GM18511 (cell line): ENCODE measurements around the gene MEGF6.

ENCODE experiments used
- ATAC-seq: cut with Tn5 transposase; IDR thresholded peaks from one replicate; pipeline ENCODE4 v1.9.1; 2021; ENCODE audit warnings: mild to moderate bottlenecking, moderate library complexity; ENCODE audit not compliant: unreplicated experiment

MEGF6 gene

GRCh38 chr1:3463891-3464648, 147.2 kb downstream of the MEGF6 start:
- no peak for ATAC-seq

DNA sequence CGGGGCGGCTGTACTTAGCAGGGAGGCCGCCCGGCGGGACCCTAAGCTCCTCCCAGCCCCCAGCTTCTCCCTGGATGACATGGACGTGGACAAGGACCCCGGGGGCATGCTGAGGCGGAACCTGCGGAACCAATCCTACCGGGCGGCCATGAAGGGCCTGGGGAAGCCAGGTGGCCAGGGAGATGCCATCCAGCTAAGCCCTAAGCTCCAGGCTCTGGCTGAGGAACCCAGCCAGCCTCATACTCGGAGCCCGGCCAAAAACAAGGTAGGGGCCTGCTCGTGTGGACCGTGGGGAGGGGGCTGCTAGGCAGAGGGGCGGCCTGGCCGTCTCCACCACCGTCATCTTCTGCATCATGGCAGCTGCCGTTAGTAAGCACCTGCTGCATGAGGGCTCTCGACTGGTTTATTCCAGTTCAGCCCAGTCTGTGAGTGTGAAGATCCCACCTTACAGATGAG, 147.9 kb downstream of the MEGF6 start:
- ATAC-seq = no peak

- ATAC-seq = no peak
Measured at GRCh38 chr1:3463013-3463385, 148.3 kb downstream of the MEGF6 start.

GRCh38 chr1:3462356-3463012, 148.8 kb downstream of the MEGF6 start:
- no peak for ATAC-seq

GRCh38 chr1:3461934-3462275, 149.4 kb downstream of the MEGF6 start:
- ATAC-seq = no peak

- no peak for ATAC-seq
Measured at GRCh38 chr1:3461238-3461933, 149.9 kb downstream of the MEGF6 start.

DNA sequence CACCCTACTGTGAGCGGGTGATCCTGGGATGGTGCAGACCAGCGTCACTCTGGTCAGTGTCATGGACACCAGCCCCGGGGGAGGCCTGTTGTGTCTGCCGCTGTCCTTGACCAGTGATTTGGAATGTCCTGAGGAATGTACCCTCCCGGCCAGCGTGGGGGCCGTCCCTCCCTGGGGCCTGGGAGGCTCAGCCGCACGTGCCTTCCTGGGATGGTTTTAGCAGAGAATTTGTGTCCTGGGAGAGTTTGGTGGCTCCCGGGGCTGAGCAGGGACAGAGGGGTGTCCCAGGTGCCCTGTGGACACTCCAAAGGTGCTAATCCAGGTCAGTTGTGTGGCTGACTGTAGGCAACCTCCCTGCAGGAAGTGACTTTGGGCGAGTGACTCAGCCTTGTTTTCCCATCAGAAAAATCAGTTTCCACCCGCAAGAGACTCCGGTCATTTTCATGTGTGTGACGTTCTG, 150.6 kb downstream of the MEGF6 start:
- no peak for ATAC-seq

DNA sequence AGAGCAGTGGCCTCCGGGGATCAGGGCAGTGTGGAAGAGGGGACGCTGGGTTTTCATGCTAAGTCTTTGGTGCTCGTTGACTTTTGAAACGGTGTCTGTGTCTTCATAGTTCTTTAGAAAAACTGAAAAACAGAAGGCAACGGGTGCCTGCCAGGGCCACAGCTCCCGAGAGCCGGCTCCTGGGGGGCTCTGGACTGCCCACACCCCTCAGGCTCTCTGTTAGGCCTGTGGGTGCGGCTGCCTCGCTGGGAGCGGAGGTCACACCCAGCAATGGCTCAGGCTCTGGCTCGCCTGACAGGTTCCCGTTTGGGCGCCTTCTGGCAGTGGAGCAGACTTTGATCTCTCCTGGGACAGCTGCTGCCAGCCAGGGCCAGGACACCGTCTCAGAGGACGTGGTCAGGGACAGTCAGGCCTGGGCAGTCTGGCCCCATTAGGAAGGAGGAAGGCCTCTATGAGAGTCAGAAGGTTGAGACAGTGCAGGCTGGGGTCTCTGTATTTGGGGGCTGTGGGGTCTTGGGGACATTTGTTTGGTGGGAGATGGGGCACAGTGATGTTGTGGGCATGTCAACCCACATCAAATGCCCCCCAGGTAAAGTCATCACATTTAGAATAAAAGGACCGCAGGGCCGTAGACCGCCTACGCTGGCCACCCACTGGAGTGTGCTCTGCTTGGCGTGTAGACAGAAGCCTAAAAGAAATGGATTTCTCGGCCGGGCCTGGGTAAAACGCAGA, 151.2 kb downstream of the MEGF6 start:
- no peak for ATAC-seq

- no peak for ATAC-seq
Measured at GRCh38 chr1:3459051-3459908, 152.0 kb downstream of the MEGF6 start.

DNA sequence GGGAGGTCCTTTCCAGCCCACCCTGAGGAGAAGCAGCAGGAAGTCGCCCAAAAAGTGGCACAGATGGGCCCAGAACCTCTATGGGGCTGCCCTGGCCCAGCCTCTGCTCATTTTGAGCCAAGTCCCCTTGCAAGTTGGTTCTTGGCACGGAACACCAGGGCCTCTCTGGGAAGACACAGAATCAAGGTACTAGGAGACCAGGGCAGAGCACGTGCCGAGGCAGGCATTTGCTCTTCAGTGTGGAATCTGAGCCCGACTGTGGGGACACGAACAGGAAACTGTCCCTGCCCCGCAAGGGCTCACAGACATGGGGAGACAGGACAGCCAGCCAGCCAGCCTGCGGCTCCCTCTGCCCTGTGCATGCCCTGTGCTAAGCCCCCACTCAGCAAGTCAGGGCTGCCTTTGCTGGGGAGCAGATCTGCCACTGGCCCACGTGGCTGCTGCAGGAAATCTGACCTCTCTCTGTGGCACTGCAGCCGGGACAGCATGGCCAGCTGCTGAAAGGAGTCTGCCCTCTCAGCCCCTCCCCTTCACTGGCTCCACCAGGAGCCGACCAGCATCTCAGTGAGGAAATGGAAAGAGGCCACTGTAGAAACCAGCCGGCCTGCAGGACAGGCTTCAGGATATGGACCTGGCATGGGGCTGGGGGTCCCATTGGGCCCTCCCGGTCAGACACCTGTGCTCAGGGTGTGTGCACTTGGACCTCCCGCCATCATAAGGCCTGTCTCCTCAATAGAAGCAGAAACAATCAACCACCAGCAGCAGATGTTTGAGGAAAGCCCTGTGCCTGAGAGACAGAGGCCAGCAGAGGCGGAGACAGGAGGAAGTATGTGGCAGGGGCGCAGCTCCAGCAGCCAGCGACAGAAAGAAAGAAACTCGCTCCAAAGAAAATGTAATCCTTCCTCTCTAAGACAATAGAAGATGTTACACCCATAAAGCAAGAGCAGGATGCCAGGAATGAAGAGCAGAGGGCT, 153.1 kb downstream of the MEGF6 start:
- ATAC-seq = no peak

- ATAC-seq = no peak
Measured at GRCh38 chr1:3456964-3457909, 154.1 kb downstream of the MEGF6 start.

- ATAC-seq = no peak
Measured at GRCh38 chr1:3456449-3456963, 154.8 kb downstream of the MEGF6 start.

- ATAC-seq = no peak
Measured at GRCh38 chr1:3455670-3456448, 155.4 kb downstream of the MEGF6 start.

- ATAC-seq = no peak
Measured at GRCh38 chr1:3454811-3455618, 156.3 kb downstream of the MEGF6 start.

- ATAC-seq = no peak
Measured at GRCh38 chr1:3453891-3454810, 157.2 kb downstream of the MEGF6 start, which contains the start of gene ARHGEF16. ARHGEF16 (plus strand) TSS chr1:3454665; CDS start chr1:3463085, 8,420 bp downstream.
